GM12891 (cell line): Measurements from ENCODE around the gene CPLX3.

Experiments used
- POLR2A ChIP-seq: IDR thresholded peaks from 2 replicates; pipeline ENCODE4 v1.6.1; 2011; ENCODE audit warnings: low read depth, low read length, control low read depth
- POLR2AphosphoS5 ChIP-seq: IDR thresholded peaks from 2 replicates; pipeline ENCODE4 v1.6.1; 2011; ENCODE audit warnings: low read depth, low read length, control low read depth
- SPI1 ChIP-seq: IDR thresholded peaks from 2 replicates; pipeline ENCODE4 v1.6.1; 2011; ENCODE audit warnings: low read depth, low read length, control low read depth

- TF ChIP-seq POLR2AphosphoS5 = no peak
- no peak; the same call in 1 of the 2 replicates for TF ChIP-seq POLR2A
- no peak for TF ChIP-seq SPI1
These were observed 27.1 kb upstream of the CPLX3 start for GRCh38 chr15:74799255-74799855.
